ENCODE data around the gene DOCK7.
"Not testable (repeated sequence)": the region's sequence is repeated elsewhere in the genome, so short reads cannot be mapped to it uniquely, and the experiment has no call there.

Gene DOCK7, protein sequence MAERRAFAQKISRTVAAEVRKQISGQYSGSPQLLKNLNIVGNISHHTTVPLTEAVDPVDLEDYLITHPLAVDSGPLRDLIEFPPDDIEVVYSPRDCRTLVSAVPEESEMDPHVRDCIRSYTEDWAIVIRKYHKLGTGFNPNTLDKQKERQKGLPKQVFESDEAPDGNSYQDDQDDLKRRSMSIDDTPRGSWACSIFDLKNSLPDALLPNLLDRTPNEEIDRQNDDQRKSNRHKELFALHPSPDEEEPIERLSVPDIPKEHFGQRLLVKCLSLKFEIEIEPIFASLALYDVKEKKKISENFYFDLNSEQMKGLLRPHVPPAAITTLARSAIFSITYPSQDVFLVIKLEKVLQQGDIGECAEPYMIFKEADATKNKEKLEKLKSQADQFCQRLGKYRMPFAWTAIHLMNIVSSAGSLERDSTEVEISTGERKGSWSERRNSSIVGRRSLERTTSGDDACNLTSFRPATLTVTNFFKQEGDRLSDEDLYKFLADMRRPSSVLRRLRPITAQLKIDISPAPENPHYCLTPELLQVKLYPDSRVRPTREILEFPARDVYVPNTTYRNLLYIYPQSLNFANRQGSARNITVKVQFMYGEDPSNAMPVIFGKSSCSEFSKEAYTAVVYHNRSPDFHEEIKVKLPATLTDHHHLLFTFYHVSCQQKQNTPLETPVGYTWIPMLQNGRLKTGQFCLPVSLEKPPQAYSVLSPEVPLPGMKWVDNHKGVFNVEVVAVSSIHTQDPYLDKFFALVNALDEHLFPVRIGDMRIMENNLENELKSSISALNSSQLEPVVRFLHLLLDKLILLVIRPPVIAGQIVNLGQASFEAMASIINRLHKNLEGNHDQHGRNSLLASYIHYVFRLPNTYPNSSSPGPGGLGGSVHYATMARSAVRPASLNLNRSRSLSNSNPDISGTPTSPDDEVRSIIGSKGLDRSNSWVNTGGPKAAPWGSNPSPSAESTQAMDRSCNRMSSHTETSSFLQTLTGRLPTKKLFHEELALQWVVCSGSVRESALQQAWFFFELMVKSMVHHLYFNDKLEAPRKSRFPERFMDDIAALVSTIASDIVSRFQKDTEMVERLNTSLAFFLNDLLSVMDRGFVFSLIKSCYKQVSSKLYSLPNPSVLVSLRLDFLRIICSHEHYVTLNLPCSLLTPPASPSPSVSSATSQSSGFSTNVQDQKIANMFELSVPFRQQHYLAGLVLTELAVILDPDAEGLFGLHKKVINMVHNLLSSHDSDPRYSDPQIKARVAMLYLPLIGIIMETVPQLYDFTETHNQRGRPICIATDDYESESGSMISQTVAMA (N-terminal part only)

DNA sequence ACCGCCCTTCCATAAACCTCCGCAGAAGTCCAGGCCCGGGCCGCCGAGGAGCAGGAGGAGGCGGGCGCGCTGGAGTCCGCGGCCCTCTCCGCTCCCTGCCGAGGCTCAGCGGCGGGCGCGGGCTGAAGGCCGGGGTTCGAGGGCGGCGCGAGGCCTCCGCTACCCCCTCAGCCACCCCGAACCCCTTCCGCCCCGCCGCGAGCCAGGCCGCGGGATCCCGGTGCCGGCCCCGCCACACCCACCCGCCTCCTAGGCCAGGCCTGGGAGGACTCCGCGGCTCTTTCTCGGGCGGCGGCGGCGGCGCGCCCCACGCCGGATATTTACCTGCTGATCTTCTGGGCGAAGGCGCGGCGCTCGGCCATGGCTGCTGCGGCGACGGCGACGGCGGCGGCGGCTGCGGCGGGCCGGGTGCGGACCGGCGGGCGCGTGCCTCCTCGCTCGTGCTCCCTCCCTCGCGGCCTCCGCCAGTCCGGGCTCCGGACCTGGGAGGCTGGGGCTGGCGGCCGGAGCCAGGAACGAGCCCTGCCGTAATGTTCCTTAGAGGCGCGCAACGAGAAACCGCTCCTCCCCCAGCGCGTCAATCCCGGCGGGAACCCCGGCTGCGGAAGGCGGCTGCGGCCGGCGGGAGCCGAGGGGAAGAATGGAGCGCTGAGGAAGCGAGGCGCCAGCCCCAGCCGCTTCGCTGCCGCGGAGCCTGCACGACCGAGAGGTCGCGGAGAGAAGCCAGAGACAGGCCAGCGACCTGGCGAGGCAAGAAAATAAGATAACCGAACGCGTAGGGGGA lies at the start of gene DOCK7:
Gene DOCK7 (minus strand): TSS at position 484 of the 784 bp plus-strand sequence. CDS start 122 bp downstream, at position 362.
- DNase-seq (ENCODE audit: low spot score): peak; percentile 66

- no peak for DNase-seq (ENCODE audit: low spot score)
These were observed 47.4 kb upstream of the DOCK7 start for GRCh38 chr1:62735491-62736171.

DNA sequence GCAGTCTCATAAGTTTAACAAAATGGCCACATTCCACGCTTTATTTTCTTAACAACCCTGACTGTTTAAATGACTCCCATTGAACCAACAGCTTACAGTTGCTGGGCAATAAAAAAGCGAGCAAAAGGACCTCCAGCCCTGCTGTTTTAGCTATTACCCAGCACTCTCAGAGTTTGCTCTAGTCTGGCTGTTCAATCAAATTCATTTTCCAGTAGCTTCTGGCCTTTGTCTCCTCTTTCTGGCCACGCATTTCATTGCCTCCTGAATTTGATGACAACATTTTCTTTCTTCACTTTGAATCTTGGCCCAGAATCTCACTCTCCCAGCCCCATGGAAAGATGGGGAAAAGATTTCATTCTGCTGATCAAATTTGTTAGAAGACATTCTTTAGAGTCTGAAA lies 44.1 kb upstream of the DOCK7 start:
- no peak for DNase-seq (ENCODE audit: low spot score)

GRCh38 chr1:62728963-62729362 lies 40.8 kb upstream of the DOCK7 start:
- no peak for DNase-seq (ENCODE audit: low spot score)

- no peak for DNase-seq (ENCODE audit: low spot score)
These were observed 39.6 kb upstream of the DOCK7 start for GRCh38 chr1:62727656-62728407.

DNA sequence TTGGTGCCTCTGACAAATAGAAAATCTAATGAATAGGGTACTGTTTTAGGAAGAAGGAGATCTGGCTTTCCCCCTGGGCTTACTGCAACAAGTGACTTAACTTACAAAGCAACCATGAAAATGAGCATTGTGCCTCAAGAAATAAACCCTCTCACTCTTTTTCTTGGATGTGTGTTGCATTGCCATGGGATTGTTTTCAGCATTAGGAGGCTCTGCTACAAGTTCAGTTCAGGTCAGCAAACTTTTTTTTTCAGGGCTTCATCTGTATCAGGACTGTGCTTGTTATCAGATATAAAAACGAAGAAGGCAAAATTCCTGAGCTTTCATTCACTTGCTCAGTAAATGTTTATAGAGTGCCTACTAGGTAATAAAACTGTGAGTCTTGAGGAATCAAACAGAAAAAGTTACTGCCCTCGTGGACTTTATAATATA lies 37.8 kb upstream of the DOCK7 start:
- peak; percentile 45 for DNase-seq (ENCODE audit: low spot score)

DNA sequence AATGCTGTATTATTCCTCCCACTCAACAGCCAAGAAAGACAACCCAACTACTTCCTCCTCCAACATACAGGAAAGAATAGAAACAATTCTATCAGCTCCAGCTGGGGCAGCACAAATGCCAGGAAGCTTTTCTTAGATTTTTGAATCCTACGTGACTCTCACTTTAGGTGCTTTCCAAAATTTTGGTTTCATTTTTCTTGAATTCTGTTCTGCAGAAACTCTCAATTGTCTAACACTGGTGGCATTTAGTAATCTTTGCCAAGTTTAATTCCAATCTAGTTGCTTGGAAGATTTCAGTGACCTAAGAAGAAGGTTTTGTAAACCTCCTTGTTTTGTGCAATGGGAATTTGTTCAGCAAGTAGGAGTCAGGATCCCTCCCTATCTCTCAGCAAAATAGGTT lies 37.1 kb upstream of the DOCK7 start:
- peak; percentile 76 for DNase-seq (ENCODE audit: low spot score)

DNA sequence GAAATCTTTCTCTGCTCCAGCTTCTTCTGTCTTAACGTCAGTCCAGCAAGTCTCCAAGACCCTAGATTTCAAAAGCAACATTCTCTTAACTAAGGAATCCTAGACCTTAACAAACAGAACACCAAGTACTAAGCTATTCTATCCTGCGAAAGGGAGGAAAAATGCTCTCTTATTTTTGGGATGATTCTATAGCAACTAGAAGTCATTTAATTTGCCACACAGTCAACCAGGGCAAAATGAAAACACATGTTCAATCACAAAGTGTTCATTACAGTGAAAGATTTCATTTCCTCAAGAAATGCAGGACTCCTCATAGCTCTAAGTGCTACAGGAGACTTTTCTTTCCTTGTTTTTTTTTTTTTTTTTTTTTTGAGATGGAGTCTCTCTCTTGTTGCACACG lies 36.2 kb upstream of the DOCK7 start:
- DNase-seq (ENCODE audit: low spot score): no peak

GRCh38 chr1:62723883-62724282 lies 35.7 kb upstream of the DOCK7 start:
- DNase-seq (ENCODE audit: low spot score): no peak

DNA sequence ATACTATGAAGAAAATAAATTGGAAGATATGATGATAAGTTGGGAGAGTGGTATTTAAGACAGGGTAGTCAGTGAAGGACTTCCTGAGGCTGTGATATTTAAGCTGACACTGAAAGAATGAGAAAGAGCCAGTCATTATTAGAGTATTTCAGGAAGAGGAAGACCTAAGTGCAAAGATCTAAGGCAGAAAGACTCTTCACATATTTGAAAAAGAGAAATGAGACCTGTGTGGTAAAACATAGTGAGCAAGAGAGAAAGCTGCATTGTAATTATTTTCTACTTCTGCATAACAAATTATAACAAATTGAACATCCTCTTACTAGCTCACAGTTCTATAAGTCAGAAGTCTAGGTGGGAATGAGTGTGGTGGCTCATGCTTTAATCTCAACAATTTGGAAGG lies 34.6 kb upstream of the DOCK7 start:
- DNase-seq (ENCODE audit: low spot score): no peak

GRCh38 chr1:62720946-62721554 lies 32.9 kb upstream of the DOCK7 start:
- DNase-seq (ENCODE audit: low spot score): no peak

- not testable (repeated sequence) for DNase-seq (ENCODE audit: low spot score)
These were observed 30.2 kb upstream of the DOCK7 start for GRCh38 chr1:62718400-62718799.

- no peak for DNase-seq (ENCODE audit: low spot score)
These were observed 29.3 kb upstream of the DOCK7 start for GRCh38 chr1:62717483-62717882.

- no peak for DNase-seq (ENCODE audit: low spot score)
These were observed 28.2 kb upstream of the DOCK7 start for GRCh38 chr1:62716397-62716796.

DNA sequence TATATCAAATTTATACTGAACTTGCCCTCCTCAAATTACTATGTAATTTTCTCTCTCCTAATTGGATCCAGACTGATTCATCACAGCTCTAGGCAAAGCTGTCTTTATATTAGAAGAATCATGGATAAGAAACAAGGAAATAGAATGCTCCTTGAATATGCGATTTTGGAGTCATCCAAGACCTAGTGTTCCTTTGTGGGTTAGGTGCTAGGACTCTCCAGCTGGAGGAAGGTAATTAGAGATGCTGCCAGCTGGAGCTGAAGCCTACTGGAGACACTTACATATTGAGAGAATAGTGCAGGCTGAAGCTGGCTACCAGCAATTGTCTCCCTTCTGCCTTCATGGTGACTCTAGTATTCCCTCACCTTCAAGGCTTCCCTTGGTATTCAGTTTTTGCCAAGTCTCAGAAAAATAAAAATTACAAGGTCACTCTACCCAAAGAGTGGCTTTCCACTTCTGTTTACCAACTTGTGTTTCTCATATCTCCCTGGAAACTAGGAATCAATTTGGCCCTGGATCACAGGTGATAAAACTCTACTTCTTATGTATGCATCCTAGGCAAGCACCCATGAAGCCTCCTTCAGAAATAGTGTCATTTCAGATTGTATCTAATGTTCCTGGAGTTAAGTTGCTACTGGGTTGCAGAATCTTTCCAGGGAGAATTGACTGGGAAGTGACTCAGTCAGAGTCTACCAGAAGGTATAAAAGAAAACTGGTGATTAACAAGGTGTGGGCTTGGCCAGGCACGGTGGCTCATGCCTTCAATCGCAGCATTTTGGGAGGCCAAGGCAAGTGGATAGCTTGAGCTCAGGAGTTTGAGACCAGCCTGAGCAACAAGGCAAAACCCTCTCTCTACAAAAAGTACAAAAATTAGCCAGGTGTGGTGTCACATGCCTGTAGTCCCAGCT lies 24.4 kb upstream of the DOCK7 start:
- DNase-seq (ENCODE audit: low spot score): no peak

- no peak for DNase-seq (ENCODE audit: low spot score)
These were observed 19.5 kb upstream of the DOCK7 start for GRCh38 chr1:62707744-62708120.

GRCh38 chr1:62706985-62707743 lies 19.0 kb upstream of the DOCK7 start:
- DNase-seq (ENCODE audit: low spot score): no peak

- DNase-seq (ENCODE audit: low spot score): not testable (repeated sequence)
These were observed 10.0 kb upstream of the DOCK7 start for GRCh38 chr1:62698161-62698560.

All from putamen (tissue), 1 donor.